NT2/D1 (cell line): ENCODE measurements around the gene TBC1D20.

Experiments used
- DNase-seq: peaks from one replicate; pipeline ENCODE4 v3.0.0-alpha.2; 2011; ENCODE audit warnings: low read depth, low spot score
- H3K27me3 ChIP-seq: 2 replicates; pipeline ENCODE4 v1.6.0; 2011; ENCODE audit warnings: mild to moderate bottlenecking; ENCODE audit not compliant: insufficient read length, insufficient read depth
- H3K36me3 ChIP-seq: 2 replicates; pipeline ENCODE4 v1.6.1; 2011; ENCODE audit warnings: mild to moderate bottlenecking, low read length, mixed read lengths; ENCODE audit not compliant: insufficient read depth, insufficient read length
- H3K4me1 ChIP-seq: 2 replicates; pipeline ENCODE4 v1.5.1; 2011; ENCODE audit not compliant: insufficient read depth, insufficient read length
- H3K4me3 ChIP-seq: 2 replicates; pipeline ENCODE4 v1.5.1; 2011; ENCODE audit warnings: low read depth; ENCODE audit not compliant: insufficient read length
- H3K9ac ChIP-seq: 2 replicates; pipeline ENCODE4 v1.6.0; 2011; ENCODE audit warnings: low read depth; ENCODE audit not compliant: insufficient read length
- H3K9me3 ChIP-seq: 2 replicates; pipeline ENCODE4 v1.5.1; 2011; ENCODE audit warnings: mild to moderate bottlenecking, low read length; ENCODE audit not compliant: insufficient read depth
- SUZ12 ChIP-seq: IDR thresholded peaks from 2 replicates; pipeline ENCODE4 v1.6.1; 2011; ENCODE audit not compliant: insufficient read length, insufficient read depth; ENCODE audit errors: extremely low read depth
- YY1 ChIP-seq: IDR thresholded peaks from 2 replicates; pipeline ENCODE4 v1.6.1; 2011; ENCODE audit not compliant: insufficient read length, insufficient read depth
- ZNF274 ChIP-seq: IDR thresholded peaks from 2 replicates; pipeline ENCODE4 v1.6.1; 2011; ENCODE audit warnings: mild to moderate bottlenecking, low read depth, low read length

The TBC1D20 gene

DNA sequence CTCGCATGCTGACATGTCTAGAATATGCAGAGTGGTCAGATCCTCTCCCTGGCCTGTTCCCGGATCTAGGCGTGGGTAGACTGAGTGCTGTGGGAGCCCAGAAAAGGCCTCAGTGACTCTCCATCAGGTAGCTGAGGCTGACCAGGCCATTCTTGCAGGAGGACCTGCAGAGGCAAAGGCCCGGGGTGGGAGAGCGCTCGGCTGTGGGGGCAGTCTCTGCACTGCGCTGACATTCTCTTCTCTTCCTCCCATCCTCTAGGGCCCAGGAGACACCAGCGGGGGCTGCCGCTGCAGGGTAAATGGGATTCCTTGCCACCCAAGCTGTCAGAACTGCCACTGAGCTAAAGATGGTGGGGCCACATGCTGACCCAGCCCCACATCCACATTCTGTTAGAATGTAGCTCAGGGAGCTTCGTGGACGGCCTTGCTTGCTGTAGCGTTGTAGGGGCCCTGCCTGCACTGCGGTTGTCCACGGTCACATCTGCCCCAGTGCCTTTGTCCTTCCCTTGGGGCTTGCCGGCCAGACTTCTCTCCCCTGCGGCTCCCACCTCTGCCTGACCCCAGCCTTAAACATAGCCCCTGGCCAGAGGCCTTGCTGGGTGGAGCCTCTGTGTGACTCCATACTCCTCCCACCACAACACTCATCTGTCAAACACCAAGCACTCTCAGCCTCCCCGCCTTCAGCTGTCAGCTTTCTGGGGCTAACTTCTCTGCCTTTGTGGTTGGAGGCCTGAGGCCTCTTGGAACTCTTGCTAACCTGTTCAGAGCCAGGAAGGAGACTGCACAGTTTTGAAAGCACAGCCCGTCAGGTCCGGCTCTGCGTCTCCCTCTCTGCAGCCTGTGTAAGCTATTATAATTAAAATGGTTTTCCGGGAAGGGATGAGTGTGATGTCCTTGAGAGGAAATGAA lies 32.0 kb downstream of the TBC1D20 start:
- DNase-seq: no peak
- Histone ChIP-seq H3K4me1 (peaks cover 26% of the 10 kb centered on the region), H3K9ac (no peak overlapping the region), H3K36me3 (peaks cover 75% of the 10 kb centered on the region), H3K27me3 (peaks cover under 1% of the 10 kb centered on the region), H3K4me3 (no peak overlapping the region), H3K9me3 (no peaks in the 10 kb centered on the region)
- no peak for TF ChIP-seq ZNF274
- no peak for TF ChIP-seq SUZ12
- no peak for TF ChIP-seq YY1

DNA sequence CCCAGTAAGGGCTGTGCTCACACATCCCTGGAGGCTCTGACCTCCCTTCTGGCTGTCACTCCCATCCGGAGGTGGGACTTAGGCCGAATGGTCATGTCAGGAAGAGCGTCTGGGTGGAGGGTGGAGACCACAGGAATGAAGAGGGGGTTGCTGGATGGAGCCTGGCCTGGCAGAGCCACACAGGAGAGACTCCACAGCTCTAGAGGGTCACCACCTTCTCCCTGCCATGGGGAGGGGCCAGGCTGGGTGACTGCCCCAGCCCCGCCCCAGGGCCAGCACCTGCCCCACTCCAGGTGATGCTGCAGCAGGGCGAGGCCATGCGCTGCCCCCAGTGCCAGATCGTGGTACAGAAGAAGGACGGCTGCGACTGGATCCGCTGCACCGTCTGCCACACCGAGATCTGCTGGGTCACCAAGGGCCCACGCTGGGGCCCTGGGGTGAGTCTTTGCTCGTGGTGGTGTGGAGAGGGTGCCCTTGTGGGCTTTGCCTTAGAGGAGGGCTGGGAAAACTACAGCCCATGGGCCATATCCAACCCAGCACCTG lies 33.6 kb downstream of the TBC1D20 start:
- Histone ChIP-seq H3K27me3 (no peaks in the 10 kb centered on the region), H3K36me3 (peaks cover 74% of the 10 kb centered on the region), H3K4me1 (peaks cover 20% of the 10 kb centered on the region), H3K9ac (no peak overlapping the region), H3K9me3 (no peaks in the 10 kb centered on the region), H3K4me3 (no peak overlapping the region)
- DNase-seq: no peak
- TF ChIP-seq ZNF274: no peak
- TF ChIP-seq SUZ12: no peak
- TF ChIP-seq YY1: no peak

DNA sequence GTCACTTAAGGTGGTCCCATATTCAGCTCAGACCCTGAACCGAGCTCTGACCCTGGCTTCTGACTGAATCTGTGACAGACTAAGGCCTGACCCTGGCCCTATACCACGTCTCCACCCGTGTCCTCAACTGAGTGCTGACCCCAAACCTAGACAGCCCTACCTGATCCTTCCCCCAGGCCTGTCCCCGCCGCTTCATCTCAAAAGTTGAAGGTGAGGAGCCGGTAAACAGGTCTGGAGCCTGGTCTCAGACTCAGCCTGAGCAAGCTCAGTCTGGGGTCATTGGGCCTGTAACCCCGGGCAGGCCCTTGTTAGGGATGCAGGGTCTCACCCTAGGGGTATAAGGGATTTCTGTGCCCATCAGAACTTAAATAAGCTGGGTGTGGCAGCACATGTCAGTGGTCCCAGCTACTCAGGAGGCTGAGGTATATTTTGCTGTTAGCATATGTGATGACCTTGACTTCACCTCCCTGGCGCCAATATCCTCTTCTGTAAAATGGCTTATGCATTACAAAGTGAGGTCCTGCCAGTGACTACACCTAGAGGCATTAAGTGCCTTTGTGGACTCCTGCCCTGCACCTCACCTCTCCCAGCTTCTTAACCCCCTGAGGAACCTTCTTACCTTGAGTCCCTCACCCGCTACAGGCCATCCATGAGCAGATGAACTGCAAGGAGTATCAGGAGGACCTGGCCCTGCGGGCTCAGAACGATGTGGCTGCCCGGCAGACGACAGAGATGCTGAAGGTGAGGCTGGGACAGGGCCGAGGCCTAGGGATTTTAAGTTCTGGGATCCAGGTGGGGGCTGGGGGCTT lies 34.3 kb downstream of the TBC1D20 start:
- peaks cover 17% of the 10 kb centered on the region for H3K4me1 ChIP-seq
- H3K36me3 ChIP-seq: peaks cover 73% of the 10 kb centered on the region
- no peak for TF ChIP-seq ZNF274
- TF ChIP-seq SUZ12: no peak
- no peak for TF ChIP-seq YY1
- no peaks in the 10 kb centered on the region for H3K9me3 ChIP-seq
- no peak overlapping the region for H3K9ac ChIP-seq
- H3K27me3 ChIP-seq: no peaks in the 10 kb centered on the region
- DNase-seq: no peak
- no peak overlapping the region for H3K4me3 ChIP-seq

DNA sequence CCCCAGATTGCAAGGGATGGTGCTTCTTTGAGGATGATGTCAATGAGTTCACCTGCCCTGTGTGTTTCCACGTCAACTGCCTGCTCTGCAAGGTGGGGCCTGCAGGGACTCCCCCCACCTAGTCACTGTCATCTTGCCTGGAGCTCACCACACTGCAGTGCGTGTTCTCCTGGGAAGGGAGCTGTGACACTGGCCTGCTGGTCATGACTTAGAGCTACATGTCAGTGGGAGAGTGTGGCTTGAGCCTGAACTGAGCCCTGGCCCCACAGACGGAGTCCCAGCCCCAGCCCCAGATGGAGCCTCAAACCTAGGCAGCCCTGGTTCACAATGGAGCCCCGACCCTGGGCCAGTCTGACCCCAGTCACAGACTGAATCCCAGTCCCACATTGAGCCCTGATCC lies 34.9 kb downstream of the TBC1D20 start:
- peaks cover 17% of the 10 kb centered on the region for H3K4me1 ChIP-seq
- TF ChIP-seq SUZ12 (no peak), ZNF274 (no peak), YY1 (no peak)
- peaks cover 72% of the 10 kb centered on the region for H3K36me3 ChIP-seq
- no peak overlapping the region for H3K4me3 ChIP-seq
- H3K27me3 ChIP-seq: no peaks in the 10 kb centered on the region
- DNase-seq: no peak
- no peak overlapping the region for H3K9ac ChIP-seq
- no peaks in the 10 kb centered on the region for H3K9me3 ChIP-seq

DNA sequence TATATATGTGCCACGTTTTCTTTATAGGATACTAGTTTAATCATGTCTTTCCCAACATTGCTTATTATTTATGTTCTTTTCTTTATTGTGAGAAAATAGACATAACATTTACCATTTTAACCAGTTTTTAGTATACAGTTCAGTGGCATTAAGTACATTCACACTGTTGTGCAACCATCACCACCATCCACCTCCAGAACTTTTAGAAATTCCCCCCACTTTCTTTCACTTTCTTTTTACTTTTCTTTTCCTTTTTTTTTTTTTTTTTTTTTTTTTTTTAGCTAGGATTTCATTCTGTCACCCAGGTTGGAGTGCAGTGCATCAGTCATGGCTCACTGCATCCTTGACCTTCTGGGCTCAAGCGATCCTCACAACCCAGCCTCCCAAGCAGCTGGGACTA lies 35.8 kb downstream of the TBC1D20 start:
- no peak overlapping the region for H3K9ac ChIP-seq
- no peaks in the 10 kb centered on the region for H3K27me3 ChIP-seq
- H3K4me1 ChIP-seq: peaks cover 15% of the 10 kb centered on the region
- no peaks in the 10 kb centered on the region for H3K9me3 ChIP-seq
- no peak for DNase-seq
- H3K4me3 ChIP-seq: no peak overlapping the region
- H3K36me3 ChIP-seq: peaks cover 72% of the 10 kb centered on the region
- TF ChIP-seq SUZ12 (no peak), ZNF274 (no peak), YY1 (no peak)

DNA sequence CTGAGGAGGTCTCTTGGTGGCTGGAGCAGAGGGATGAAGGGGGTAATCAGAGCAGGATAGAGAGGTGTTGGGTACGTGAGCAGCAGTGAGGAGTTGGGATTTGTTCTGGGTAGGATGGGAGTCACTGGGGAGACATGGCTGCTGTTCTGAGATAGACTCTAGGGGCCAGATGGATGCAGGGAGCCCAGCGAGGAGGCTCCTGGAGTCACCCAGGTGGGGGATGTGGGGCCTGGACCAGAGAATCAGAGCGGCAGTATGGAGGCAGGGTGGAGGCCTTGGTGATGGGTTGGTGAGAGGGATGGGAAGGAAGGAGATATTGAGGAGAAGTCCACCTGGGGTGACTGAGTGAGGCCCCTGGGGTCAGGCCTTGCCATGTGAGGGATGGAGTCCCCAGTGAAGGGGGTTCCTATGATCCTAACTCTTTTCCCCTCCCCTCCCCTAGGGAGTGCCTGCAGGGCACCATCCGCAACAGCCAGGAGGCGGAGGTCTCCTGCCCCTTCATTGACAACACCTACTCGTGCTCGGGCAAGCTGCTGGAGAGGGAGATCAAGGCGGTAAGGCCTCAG lies 40.6 kb downstream of the TBC1D20 start:
- peaks cover 61% of the 10 kb centered on the region for H3K36me3 ChIP-seq
- no peaks in the 10 kb centered on the region for H3K27me3 ChIP-seq
- H3K9ac ChIP-seq: no peak overlapping the region
- DNase-seq: no peak
- H3K4me1 ChIP-seq: peaks cover 2% of the 10 kb centered on the region
- H3K9me3 ChIP-seq: no peaks in the 10 kb centered on the region; the same call in 1 of the 2 replicates
- no peak for TF ChIP-seq ZNF274
- no peak for TF ChIP-seq YY1
- TF ChIP-seq SUZ12: no peak
- H3K4me3 ChIP-seq: no peak overlapping the region
